Measurements from ENCODE around the gene RRP36.

Gene RRP36

GRCh38 chr6:43006251-43006650, 15.2 kb upstream of the RRP36 start:
- FAIRE-seq (no peak), DNase-seq (ENCODE audit: low spot score) (no peak)

GRCh38 chr6:43007126-43007525, 14.3 kb upstream of the RRP36 start:
- no peak for FAIRE-seq
- DNase-seq (ENCODE audit: low spot score), result no peak

- FAIRE-seq (no peak), DNase-seq (ENCODE audit: low spot score) (no peak)
These were observed 12.3 kb upstream of the RRP36 start for GRCh38 chr6:43009124-43009523.

- FAIRE-seq (no peak), DNase-seq (ENCODE audit: low spot score) (no peak)
These were observed 10.2 kb upstream of the RRP36 start for GRCh38 chr6:43011207-43011606.

GRCh38 chr6:43012364-43012763, 9.1 kb upstream of the RRP36 start:
- DNase-seq (ENCODE audit: low spot score), result no peak
- FAIRE-seq, result no peak

GRCh38 chr6:43013097-43013842, 8.2 kb upstream of the RRP36 start:
- no peak for FAIRE-seq
- DNase-seq (ENCODE audit: low spot score), result no peak

- FAIRE-seq (peak; percentile 86), DNase-seq (ENCODE audit: low spot score) (peak; percentile 99)
These were observed 7.5 kb upstream of the RRP36 start, which contains the start of the genes KLHDC3 and MEA1 for GRCh38 chr6:43013843-43014433. TSS of gene KLHDC3 (plus strand) at chr6:43014249. CDS start at chr6:43017193, 2,944 bp downstream. TSS of gene MEA1 (minus strand) at chr6:43013946. CDS start at chr6:43013813, 133 bp downstream.

- DNase-seq (ENCODE audit: low spot score) (no peak), FAIRE-seq (no peak)
These were observed 7.0 kb upstream of the RRP36 start for GRCh38 chr6:43014434-43014909.

- FAIRE-seq (no peak), DNase-seq (ENCODE audit: low spot score) (no peak)
These were observed 5.1 kb upstream of the RRP36 start for GRCh38 chr6:43016176-43016942.

GRCh38 chr6:43016943-43017334, 4.5 kb upstream of the RRP36 start:
- DNase-seq (ENCODE audit: low spot score), result no peak
- no peak for FAIRE-seq

- no peak for FAIRE-seq
- no peak for DNase-seq (ENCODE audit: low spot score)
These were observed 2.3 kb upstream of the RRP36 start for GRCh38 chr6:43019152-43019551.

- FAIRE-seq, result no peak
- DNase-seq (ENCODE audit: low spot score), result no peak
These were observed 1.2 kb upstream of the RRP36 start for GRCh38 chr6:43020052-43020705.

- FAIRE-seq (no peak), DNase-seq (ENCODE audit: low spot score) (no peak)
These were observed 576 bp upstream of the RRP36 start for GRCh38 chr6:43020847-43021246.

GRCh38 chr6:43024436-43024835, 3.0 kb downstream of the RRP36 start:
- DNase-seq (ENCODE audit: low spot score) (no peak), FAIRE-seq (no peak)

- no peak for DNase-seq (ENCODE audit: low spot score)
- no peak for FAIRE-seq
These were observed 4.9 kb downstream of the RRP36 start for GRCh38 chr6:43026365-43026764.

- no peak for FAIRE-seq
- no peak for DNase-seq (ENCODE audit: low spot score)
These were observed 7.7 kb downstream of the RRP36 start for GRCh38 chr6:43029120-43029519.

GRCh38 chr6:43032326-43032725, 10.9 kb downstream of the RRP36 start:
- DNase-seq (ENCODE audit: low spot score), result no peak

GRCh38 chr6:43033496-43034189, 12.2 kb downstream of the RRP36 start:
- DNase-seq (ENCODE audit: low spot score) (no peak), FAIRE-seq (no peak)

More at GRCh38 chr6:43032326-43032725, 10.9 kb downstream of the RRP36 start:
- no peak for FAIRE-seq

- DNase-seq (ENCODE audit: low spot score) (no peak), FAIRE-seq (no peak)
These were observed 12.7 kb downstream of the RRP36 start for GRCh38 chr6:43034190-43034525.

GRCh38 chr6:43035495-43036194, 14.2 kb downstream of the RRP36 start:
- FAIRE-seq (no peak), DNase-seq (ENCODE audit: low spot score) (no peak)
